AG09309 (cell line): ENCODE results near the gene FOXP1.

Experiments
- DNase-seq: peaks from one replicate; pipeline ENCODE4 v3.0.0-alpha.2; 2010; ENCODE audit warnings: low read depth
- H3K4me3 ChIP-seq: 2 replicates; pipeline ENCODE4 v1.5.1; 2011; ENCODE audit warnings: mild to moderate bottlenecking, low read depth, low read length, moderate library complexity; ENCODE audit not compliant: control insufficient read depth
- CTCF ChIP-seq: IDR thresholded peaks from 2 replicates; pipeline ENCODE4 v1.5.1; 2011; ENCODE audit warnings: mild to moderate bottlenecking, low read depth, low read length, inconsistent platforms; ENCODE audit not compliant: insufficient read depth, control insufficient read depth; ENCODE audit errors: missing control alignments

The FOXP1 gene

DNA sequence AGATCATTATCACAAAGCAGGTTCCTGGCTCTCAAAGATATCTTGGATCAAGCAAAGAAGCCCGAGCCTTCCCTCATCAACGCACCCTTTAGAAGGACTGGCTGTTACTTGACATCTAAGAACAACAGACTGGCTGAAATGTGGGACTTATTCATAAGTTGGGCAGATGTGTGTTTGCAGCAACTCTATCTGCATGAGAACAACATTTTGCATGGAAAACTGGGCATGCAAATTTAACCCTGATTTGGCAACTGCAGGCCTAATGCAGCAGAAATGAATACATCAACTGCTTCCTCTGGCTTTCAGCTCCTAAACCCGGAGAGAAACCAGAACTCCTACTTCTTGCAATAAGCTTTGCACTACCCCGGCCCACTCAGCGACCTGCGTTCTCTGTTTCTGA lies 35.0 kb upstream of the FOXP1 start:
- no peak for TF ChIP-seq CTCF
- H3K4me3 ChIP-seq = no peak overlapping the region

GRCh38 chr3:71616571-71617021 lies 33.1 kb upstream of the FOXP1 start:
- TF ChIP-seq CTCF = no peak
- no peak for DNase-seq
- H3K4me3 ChIP-seq = no peak overlapping the region

More for the DNA sequence above, 35.0 kb upstream of the FOXP1 start:
- DNase-seq = no peak

- no peak for DNase-seq
- no peak overlapping the region for H3K4me3 ChIP-seq
- TF ChIP-seq CTCF = no peak
Measured at GRCh38 chr3:71614869-71615268, 31.3 kb upstream of the FOXP1 start.

DNA sequence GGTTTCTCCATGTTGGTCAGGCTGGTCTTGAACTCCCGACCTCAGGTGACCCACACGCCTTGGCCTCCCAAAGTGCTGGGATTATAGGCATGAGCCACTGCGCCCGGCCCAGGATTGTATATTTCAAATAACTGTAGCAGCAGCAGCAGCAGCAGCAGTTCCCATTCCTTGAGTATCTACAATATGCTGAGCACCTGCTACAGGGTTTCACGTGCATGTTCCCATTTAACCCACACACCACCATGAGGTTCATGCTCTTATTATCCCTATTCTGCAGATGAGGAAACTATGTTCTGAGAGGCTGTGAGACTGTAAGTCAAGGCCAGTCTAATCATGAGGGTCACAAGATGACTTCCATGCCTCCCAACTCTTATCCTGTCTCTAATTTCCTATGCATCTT lies 30.9 kb upstream of the FOXP1 start:
- no peak for TF ChIP-seq CTCF
- no peak overlapping the region for H3K4me3 ChIP-seq
- no peak for DNase-seq

DNA sequence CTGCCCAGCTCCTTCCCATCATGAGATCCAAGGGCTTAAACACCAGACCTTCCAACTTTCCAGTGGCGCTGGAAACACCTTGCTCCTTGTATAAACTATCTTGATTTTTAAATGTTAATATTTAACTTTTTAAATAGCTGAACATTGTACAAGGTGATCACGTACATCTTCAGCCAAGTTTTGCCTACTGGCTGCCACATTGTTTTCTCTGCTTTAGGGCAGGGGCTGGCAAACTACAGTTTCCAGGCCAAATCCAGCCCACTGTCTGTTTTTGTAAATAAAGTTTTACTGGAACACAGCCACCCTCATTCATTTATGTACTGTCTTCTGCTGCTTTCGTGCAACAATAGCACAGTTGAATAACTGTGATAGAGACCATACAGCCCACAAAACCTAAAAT lies 27.6 kb upstream of the FOXP1 start:
- no peak for DNase-seq
- H3K4me3 ChIP-seq = no peak overlapping the region
- TF ChIP-seq CTCF = no peak

DNA sequence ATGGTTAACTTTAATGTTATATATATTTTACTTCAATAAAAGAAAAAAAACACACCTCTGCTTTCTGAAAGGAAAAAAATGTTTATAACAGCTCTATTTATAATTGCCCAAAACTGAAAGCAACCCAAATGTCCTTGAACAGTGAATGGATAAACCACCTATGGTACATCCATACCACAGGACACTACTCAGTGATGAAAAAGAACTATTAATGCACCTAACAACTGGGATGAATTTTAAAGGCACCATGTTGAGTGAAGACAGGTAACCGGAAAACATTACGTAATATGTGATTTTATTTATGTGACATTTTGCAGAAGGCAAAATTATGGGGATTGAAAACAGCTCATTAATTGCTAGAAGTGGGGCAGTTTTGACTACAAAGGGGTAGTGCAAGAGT lies 23.8 kb upstream of the FOXP1 start:
- no peak for TF ChIP-seq CTCF
- no peak overlapping the region for H3K4me3 ChIP-seq
- DNase-seq = no peak

DNA sequence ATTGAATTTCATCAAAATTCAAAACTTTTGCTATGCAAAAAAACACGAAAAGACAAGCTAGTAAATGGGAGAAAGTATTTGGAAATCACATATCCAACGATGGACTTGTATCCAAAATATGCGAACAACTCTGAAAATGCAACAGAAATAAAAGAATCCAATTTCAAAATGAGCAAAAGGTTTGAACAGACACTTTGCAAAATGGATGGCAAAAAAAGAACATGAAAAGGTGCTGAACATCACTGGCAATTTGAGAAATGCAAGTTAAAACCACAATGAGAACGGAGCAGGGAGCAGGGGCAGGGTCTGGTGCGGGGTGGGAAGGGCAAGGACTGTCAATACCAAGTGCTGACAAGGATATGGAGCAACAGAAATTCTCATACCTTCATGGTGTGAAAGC lies 23.1 kb upstream of the FOXP1 start:
- no peak overlapping the region for H3K4me3 ChIP-seq
- TF ChIP-seq CTCF = no peak
- no peak for DNase-seq
